Neural cell (in vitro differentiated cells): ENCODE measurements around the gene FFAR4. TPM values are rescaled to one million over a fixed set of nuclear protein-coding genes. Genes with fewer than 3 reads are reported as not detected.

ENCODE experiments used
- H2AFZ ChIP-seq: fragments of 200-600, 300-800 bp; sonication (generic), shearing (Covaris generic); 2 replicates; pipeline ENCODE4 v1.6.0; 2014; ENCODE audit warnings: low read depth, mild to moderate bottlenecking, antibody characterized with exemption, low read length, moderate library complexity
- H3F3A ChIP-seq: fragments of 200-600 bp; shearing (Covaris generic); 2 replicates; pipeline ENCODE4 v1.6.1; 2016; ENCODE audit warnings: mild to moderate bottlenecking, moderate library complexity, mixed read lengths, antibody characterized with exemption, low read length; ENCODE audit not compliant: insufficient read depth, poor library complexity, severe bottlenecking
- H3K27ac ChIP-seq: fragments of 200-600, 300-800 bp; sonication (generic), shearing (Covaris generic); 2 replicates; pipeline ENCODE4 v1.5.1; 2014; ENCODE audit warnings: mild to moderate bottlenecking, low read length, moderate library complexity
- H3K27me3 ChIP-seq: fragments of 300-800, 200-600 bp; sonication (generic), shearing (Covaris generic); 2 replicates; pipeline ENCODE4 v1.6.0; 2014; ENCODE audit warnings: mild to moderate bottlenecking, low read depth, low read length, moderate library complexity; ENCODE audit not compliant: insufficient read depth
- H3K36me3 ChIP-seq: fragments of 300-800, 200-600 bp; sonication (generic), shearing (Covaris generic); 2 replicates; pipeline ENCODE4 v1.5.1; 2014; ENCODE audit warnings: mild to moderate bottlenecking, antibody characterized with exemption, low read length, moderate library complexity; ENCODE audit not compliant: insufficient read depth
- H3K4me2 ChIP-seq: fragments of 300-800, 200-600 bp; sonication (generic), shearing (Covaris generic); 2 replicates; pipeline ENCODE4 v1.6.0; 2014; ENCODE audit warnings: mild to moderate bottlenecking, low read length
- H3K4me3 ChIP-seq: fragments of 300-800, 200-600 bp; sonication (generic), shearing (Covaris generic); 2 replicates; pipeline ENCODE4 v1.5.1; 2014; ENCODE audit warnings: mild to moderate bottlenecking, low read length, moderate library complexity
- H3K79me2 ChIP-seq: fragments of 200-600 bp; shearing (Covaris generic); replicated peaks from 2 replicates; pipeline ENCODE4 v1.6.0; 2014; ENCODE audit warnings: mild to moderate bottlenecking, low read length, moderate library complexity; ENCODE audit not compliant: insufficient read depth
- H3K9ac ChIP-seq: fragments of 300-800, 200-600 bp; sonication (generic), shearing (Covaris generic); 2 replicates; pipeline ENCODE4 v1.6.1; 2016; ENCODE audit warnings: mild to moderate bottlenecking, low read length, mixed read lengths
- H3K9me2 ChIP-seq: fragments of 200-600 bp; shearing (Covaris generic); 2 replicates; pipeline ENCODE4 v1.6.1; 2016; ENCODE audit warnings: mild to moderate bottlenecking, low read length, mixed read lengths; ENCODE audit not compliant: insufficient read depth
- H3K9me3 ChIP-seq: fragments of 200-600, 300-800 bp; sonication (generic), shearing (Covaris generic); 2 replicates; pipeline ENCODE4 v1.6.1; 2016; ENCODE audit warnings: mild to moderate bottlenecking, mixed run types, low read length, moderate library complexity, mixed read lengths
- H4K20me1 ChIP-seq: fragments of 200-600 bp; shearing (Covaris generic); 2 replicates; pipeline ENCODE4 v1.6.1; 2016; ENCODE audit warnings: mild to moderate bottlenecking, mixed run types; ENCODE audit not compliant: insufficient read depth
- EP300 ChIP-seq: fragments of 450-650 bp; conservative IDR thresholded peaks from 2 replicates; pipeline ENCODE4 v1.6.1; 2014; ENCODE audit warnings: antibody characterized with exemption, mild to moderate bottlenecking, moderate library complexity; ENCODE audit not compliant: poor library complexity, severe bottlenecking
- EZH2 ChIP-seq: fragments of 200-600, 300-800 bp; shearing (Covaris generic), sonication (generic); IDR thresholded peaks from 2 replicates; pipeline ENCODE4 v1.6.1; 2014; ENCODE audit warnings: antibody characterized with exemption, low read length, borderline replicate concordance, mild to moderate bottlenecking; ENCODE audit not compliant: insufficient read depth, poor library complexity, severe bottlenecking
- MXI1 ChIP-seq: fragments of 450-650 bp; conservative IDR thresholded peaks from 2 replicates; pipeline ENCODE4 v1.6.1; 2014; ENCODE audit warnings: antibody characterized with exemption, mild to moderate bottlenecking; ENCODE audit not compliant: poor library complexity, severe bottlenecking
- POLR2AphosphoS5 ChIP-seq: IDR thresholded peaks from 2 replicates; pipeline ENCODE4 v1.6.1; 2012
- RAD21 ChIP-seq: fragments of 450-650 bp; conservative IDR thresholded peaks from 2 replicates; pipeline ENCODE4 v1.6.1; 2014; ENCODE audit warnings: antibody characterized with exemption, mild to moderate bottlenecking, moderate library complexity
- SMC3 ChIP-seq: fragments of 450-650 bp; conservative IDR thresholded peaks from 2 replicates; pipeline ENCODE4 v1.6.1; 2014; ENCODE audit warnings: antibody characterized with exemption, mild to moderate bottlenecking, moderate library complexity; ENCODE audit not compliant: poor library complexity
- TAF1 ChIP-seq: IDR thresholded peaks from 2 replicates; pipeline ENCODE4 v1.6.1; 2012; ENCODE audit warnings: low read depth
- polyA minus RNA-seq: library from RNA; depleted of rRNA, polyadenylated mRNA; stranded (reverse); fragments of >200 nt; gene quantifications from 2 replicates; pipeline ENCODE4 v1.2.3, GENCODE V29; 2014
- polyA plus RNA-seq: library from polyadenylated mRNA; depleted of rRNA; stranded (reverse); fragments of >200 nt; gene quantifications from 2 replicates; pipeline ENCODE4 v1.2.3, GENCODE V29; 2014
- TF ChIP-seq, protein P1 (sequence below): IDR thresholded peaks from 2 replicates; pipeline ENCODE4 v1.6.1; 2012; ENCODE audit warnings: borderline replicate concordance
- TF ChIP-seq, protein P2 (sequence below): fragments of 450-650 bp; IDR thresholded peaks from 2 replicates; pipeline ENCODE4 v1.5.1; 2014; ENCODE audit warnings: antibody characterized with exemption, mild to moderate bottlenecking, moderate library complexity; ENCODE audit not compliant: poor library complexity, severe bottlenecking

FFAR4 gene
- polyA plus RNA-seq (not detected in 2 replicates), polyA minus RNA-seq (0.24 TPM in 1 of 2 replicates, not detected in the other)

DNA sequence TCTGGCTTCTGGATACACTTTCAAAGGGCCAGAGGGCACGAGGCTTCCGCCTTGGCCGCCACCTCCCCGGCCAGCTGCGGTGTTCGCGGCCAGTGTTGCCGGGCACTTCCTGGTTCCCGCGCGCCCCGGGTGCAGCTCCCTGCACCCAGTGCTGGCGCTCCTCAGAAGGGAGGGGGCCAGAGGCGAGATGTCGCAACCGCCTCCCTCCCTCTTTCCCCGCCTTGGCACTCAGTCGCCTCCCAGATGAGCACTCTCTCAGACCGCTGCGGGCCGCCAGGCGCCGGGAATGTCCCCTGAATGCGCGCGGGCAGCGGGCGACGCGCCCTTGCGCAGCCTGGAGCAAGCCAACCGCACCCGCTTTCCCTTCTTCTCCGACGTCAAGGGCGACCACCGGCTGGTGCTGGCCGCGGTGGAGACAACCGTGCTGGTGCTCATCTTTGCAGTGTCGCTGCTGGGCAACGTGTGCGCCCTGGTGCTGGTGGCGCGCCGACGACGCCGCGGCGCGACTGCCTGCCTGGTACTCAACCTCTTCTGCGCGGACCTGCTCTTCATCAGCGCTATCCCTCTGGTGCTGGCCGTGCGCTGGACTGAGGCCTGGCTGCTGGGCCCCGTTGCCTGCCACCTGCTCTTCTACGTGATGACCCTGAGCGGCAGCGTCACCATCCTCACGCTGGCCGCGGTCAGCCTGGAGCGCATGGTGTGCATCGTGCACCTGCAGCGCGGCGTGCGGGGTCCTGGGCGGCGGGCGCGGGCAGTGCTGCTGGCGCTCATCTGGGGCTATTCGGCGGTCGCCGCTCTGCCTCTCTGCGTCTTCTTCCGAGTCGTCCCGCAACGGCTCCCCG, at the start of gene FFAR4:
FFAR4 (plus strand) TSS at position 231 of the 842 bp plus-strand sequence; CDS start at position 287, 56 bp downstream.
- peak within 1 kb of the TSS; percentile 19 for H2AFZ ChIP-seq
- H3K9ac ChIP-seq: peak within 1 kb of the TSS; percentile 37
- H3K4me3 ChIP-seq: peak within 1 kb of the TSS; percentile 73
- H3K4me2 ChIP-seq: peak within 1 kb of the TSS; percentile 19
- no peaks in the 10 kb centered on the region for H3F3A ChIP-seq
- no peaks in the 10 kb centered on the region for H3K9me3 ChIP-seq
- no peaks in the 10 kb centered on the region for H4K20me1 ChIP-seq
- no peaks in the 10 kb centered on the region for H3K36me3 ChIP-seq
- no peaks in the 10 kb centered on the region for H3K79me2 ChIP-seq
- TF ChIP-seq RAD21 (peak; percentile 15), POLR2AphosphoS5 (peak; percentile 26), MXI1 (peak; percentile 49), EZH2 (no peak)
- TF ChIP-seq, protein P1, sequence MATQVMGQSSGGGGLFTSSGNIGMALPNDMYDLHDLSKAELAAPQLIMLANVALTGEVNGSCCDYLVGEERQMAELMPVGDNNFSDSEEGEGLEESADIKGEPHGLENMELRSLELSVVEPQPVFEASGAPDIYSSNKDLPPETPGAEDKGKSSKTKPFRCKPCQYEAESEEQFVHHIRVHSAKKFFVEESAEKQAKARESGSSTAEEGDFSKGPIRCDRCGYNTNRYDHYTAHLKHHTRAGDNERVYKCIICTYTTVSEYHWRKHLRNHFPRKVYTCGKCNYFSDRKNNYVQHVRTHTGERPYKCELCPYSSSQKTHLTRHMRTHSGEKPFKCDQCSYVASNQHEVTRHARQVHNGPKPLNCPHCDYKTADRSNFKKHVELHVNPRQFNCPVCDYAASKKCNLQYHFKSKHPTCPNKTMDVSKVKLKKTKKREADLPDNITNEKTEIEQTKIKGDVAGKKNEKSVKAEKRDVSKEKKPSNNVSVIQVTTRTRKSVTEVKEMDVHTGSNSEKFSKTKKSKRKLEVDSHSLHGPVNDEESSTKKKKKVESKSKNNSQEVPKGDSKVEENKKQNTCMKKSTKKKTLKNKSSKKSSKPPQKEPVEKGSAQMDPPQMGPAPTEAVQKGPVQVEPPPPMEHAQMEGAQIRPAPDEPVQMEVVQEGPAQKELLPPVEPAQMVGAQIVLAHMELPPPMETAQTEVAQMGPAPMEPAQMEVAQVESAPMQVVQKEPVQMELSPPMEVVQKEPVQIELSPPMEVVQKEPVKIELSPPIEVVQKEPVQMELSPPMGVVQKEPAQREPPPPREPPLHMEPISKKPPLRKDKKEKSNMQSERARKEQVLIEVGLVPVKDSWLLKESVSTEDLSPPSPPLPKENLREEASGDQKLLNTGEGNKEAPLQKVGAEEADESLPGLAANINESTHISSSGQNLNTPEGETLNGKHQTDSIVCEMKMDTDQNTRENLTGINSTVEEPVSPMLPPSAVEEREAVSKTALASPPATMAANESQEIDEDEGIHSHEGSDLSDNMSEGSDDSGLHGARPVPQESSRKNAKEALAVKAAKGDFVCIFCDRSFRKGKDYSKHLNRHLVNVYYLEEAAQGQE: peak; percentile 53
- TF ChIP-seq, protein P2, sequence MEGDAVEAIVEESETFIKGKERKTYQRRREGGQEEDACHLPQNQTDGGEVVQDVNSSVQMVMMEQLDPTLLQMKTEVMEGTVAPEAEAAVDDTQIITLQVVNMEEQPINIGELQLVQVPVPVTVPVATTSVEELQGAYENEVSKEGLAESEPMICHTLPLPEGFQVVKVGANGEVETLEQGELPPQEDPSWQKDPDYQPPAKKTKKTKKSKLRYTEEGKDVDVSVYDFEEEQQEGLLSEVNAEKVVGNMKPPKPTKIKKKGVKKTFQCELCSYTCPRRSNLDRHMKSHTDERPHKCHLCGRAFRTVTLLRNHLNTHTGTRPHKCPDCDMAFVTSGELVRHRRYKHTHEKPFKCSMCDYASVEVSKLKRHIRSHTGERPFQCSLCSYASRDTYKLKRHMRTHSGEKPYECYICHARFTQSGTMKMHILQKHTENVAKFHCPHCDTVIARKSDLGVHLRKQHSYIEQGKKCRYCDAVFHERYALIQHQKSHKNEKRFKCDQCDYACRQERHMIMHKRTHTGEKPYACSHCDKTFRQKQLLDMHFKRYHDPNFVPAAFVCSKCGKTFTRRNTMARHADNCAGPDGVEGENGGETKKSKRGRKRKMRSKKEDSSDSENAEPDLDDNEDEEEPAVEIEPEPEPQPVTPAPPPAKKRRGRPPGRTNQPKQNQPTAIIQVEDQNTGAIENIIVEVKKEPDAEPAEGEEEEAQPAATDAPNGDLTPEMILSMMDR: no peak
- no peak within 1 kb of the TSS for H3K27ac ChIP-seq
- H3K27me3 ChIP-seq: peaks cover 67% of the 10 kb centered on the region
- no peaks in the 10 kb centered on the region for H3K9me2 ChIP-seq

DNA sequence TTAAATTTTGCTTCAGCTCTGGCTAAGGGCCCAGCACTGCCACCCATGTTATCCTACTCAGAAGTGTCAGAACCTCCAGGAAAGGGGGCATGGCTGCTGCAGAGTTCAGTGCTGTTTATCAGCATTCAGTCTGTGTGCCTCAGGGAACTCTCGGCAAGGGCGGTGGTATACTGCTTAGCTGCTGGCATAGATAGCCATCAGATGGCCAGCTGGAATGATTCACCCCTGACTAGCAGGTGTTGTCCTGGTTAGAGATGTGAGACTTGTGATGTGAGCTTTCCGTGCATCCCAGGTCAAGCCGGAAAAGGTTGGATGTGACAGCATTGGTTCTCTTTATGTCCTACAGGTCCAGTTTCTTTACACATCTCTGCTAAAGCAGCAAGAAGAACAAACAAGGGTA, 47.9 kb upstream of the FFAR4 start:
- no peaks in the 10 kb centered on the region for H3K36me3 ChIP-seq
- no peaks in the 10 kb centered on the region for H3K9me3 ChIP-seq
- H4K20me1 ChIP-seq: no peaks in the 10 kb centered on the region
- no peaks in the 10 kb centered on the region for H3K79me2 ChIP-seq
- H2AFZ ChIP-seq: no peak overlapping the region
- TF ChIP-seq POLR2AphosphoS5 (no peak), EP300 (no peak), TAF1 (no peak), RAD21 (no peak), SMC3 (no peak), EZH2 (no peak)
- TF ChIP-seq, protein P2: no peak
- TF ChIP-seq, protein P1: no peak
- H3K27me3 ChIP-seq: no peaks in the 10 kb centered on the region
- no peak overlapping the region for H3K4me3 ChIP-seq
- H3F3A ChIP-seq: no peaks in the 10 kb centered on the region
- no peak overlapping the region for H3K27ac ChIP-seq
- H3K4me2 ChIP-seq: no peak overlapping the region
- H3K9ac ChIP-seq: no peak overlapping the region
- no peaks in the 10 kb centered on the region for H3K9me2 ChIP-seq
